WERI-Rb-1 (cell line): ENCODE measurements around the gene PRKCA.

Experiments used
- DNase-seq: peaks from one replicate; pipeline ENCODE4 v3.0.0-alpha.2; 2020
- H3K27ac ChIP-seq: fragments of 250-450 bp; sonication (Bioruptor Pico); 2 replicates; pipeline ENCODE4 v1.5.1; 2020; ENCODE audit warnings: mild to moderate bottlenecking, moderate library complexity
- H3K27me3 ChIP-seq: fragments of 250-450 bp; sonication (Bioruptor Pico); 2 replicates; pipeline ENCODE4 v1.5.1; 2021; ENCODE audit warnings: mild to moderate bottlenecking, low read depth, moderate library complexity; ENCODE audit not compliant: insufficient read depth, severe bottlenecking
- H3K36me3 ChIP-seq: fragments of 250-450 bp; sonication (Bioruptor Pico); 2 replicates; pipeline ENCODE4 v1.5.1; 2020; ENCODE audit warnings: mild to moderate bottlenecking, moderate library complexity
- H3K4me3 ChIP-seq: 2 replicates; pipeline ENCODE4 v1.5.1; 2011; ENCODE audit warnings: low read depth, mild to moderate bottlenecking, control low read depth, low read length
- H3K9me3 ChIP-seq: fragments of 250-450 bp; sonication (Bioruptor Pico); 2 replicates; pipeline ENCODE4 v1.5.1; 2021; ENCODE audit warnings: mild to moderate bottlenecking, moderate library complexity; ENCODE audit not compliant: severe bottlenecking
- CTCF ChIP-seq: IDR thresholded peaks from 2 replicates; pipeline ENCODE4 v1.5.1; 2011; ENCODE audit warnings: low read depth, mild to moderate bottlenecking, control low read depth, inconsistent platforms, low read length

The PRKCA gene

GRCh38 chr17:66817750-66818149 lies 515.3 kb downstream of the PRKCA start:
- no peaks in the 10 kb centered on the region for H3K27me3 ChIP-seq
- DNase-seq = no peak
- no peak overlapping the region for H3K27ac ChIP-seq
- H3K36me3 ChIP-seq = no peaks in the 10 kb centered on the region
- TF ChIP-seq CTCF = no peak
- H3K9me3 ChIP-seq = peaks cover 5% of the 10 kb centered on the region
- H3K4me3 ChIP-seq = no peak overlapping the region

- Histone ChIP-seq H3K27ac (no peak overlapping the region), H3K27me3 (no peaks in the 10 kb centered on the region), H3K9me3 (peaks cover 5% of the 10 kb centered on the region), H3K4me3 (no peak overlapping the region), H3K36me3 (no peaks in the 10 kb centered on the region)
- DNase-seq = no peak
- no peak for TF ChIP-seq CTCF
Measured at GRCh38 chr17:66819466-66819865, 517.1 kb downstream of the PRKCA start.

GRCh38 chr17:66822009-66822408 lies 519.6 kb downstream of the PRKCA start:
- Histone ChIP-seq H3K36me3 (no peaks in the 10 kb centered on the region), H3K9me3 (peaks cover 5% of the 10 kb centered on the region), H3K4me3 (no peak overlapping the region), H3K27me3 (no peaks in the 10 kb centered on the region), H3K27ac (no peak overlapping the region)
- no peak for TF ChIP-seq CTCF
- DNase-seq = no peak

DNA sequence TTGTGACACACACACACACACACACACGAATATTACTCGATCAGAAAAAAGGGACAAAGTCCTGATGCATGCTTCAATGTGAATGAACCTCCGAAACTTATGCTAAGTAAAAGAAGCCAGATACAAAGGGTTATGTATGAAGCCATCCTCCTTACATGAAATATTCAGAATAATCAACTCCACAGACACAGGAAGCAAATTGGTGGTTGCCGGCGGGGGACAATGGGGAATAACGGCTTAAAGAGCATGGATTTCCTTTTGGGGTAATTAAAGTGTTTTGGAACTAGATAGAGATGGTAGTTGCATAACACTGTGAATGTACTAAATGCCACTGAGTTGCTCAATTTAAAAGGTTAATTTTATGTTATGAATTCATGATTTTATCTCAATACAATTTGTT lies 524.4 kb downstream of the PRKCA start:
- Histone ChIP-seq H3K36me3 (no peaks in the 10 kb centered on the region), H3K27ac (no peak overlapping the region), H3K4me3 (no peak overlapping the region), H3K27me3 (no peaks in the 10 kb centered on the region), H3K9me3 (no peaks in the 10 kb centered on the region)
- no peak for DNase-seq
- no peak for TF ChIP-seq CTCF

DNA sequence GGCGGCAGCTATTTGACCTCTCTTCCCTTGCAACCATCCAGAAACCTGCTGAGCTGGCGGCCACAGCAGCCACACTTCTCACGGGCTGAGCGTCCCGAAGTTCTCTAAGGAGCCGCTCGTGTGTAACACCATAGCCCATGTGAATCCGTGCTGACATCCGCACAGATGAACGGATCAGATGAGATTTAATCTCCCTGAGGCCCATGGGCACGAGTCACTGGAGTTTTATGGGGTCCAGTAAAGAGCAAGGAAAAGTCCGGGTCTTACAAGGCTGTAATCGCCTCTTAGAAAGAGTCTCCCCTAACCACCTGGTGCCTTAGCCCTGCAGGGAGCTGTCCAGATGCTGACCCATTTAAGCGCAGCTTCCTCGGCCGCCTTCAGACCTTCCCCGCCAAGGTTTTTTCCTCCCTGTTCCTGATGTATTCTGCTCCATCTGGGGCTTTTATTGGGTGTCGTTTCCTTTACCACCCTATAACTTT lies 527.0 kb downstream of the PRKCA start:
- no peak for TF ChIP-seq CTCF
- Histone ChIP-seq H3K27me3 (no peaks in the 10 kb centered on the region), H3K9me3 (no peaks in the 10 kb centered on the region), H3K36me3 (no peaks in the 10 kb centered on the region), H3K4me3 (peak overlapping the region; percentile 38), H3K27ac (peak overlapping the region; percentile 71)
- peak; percentile 84 for DNase-seq

DNA sequence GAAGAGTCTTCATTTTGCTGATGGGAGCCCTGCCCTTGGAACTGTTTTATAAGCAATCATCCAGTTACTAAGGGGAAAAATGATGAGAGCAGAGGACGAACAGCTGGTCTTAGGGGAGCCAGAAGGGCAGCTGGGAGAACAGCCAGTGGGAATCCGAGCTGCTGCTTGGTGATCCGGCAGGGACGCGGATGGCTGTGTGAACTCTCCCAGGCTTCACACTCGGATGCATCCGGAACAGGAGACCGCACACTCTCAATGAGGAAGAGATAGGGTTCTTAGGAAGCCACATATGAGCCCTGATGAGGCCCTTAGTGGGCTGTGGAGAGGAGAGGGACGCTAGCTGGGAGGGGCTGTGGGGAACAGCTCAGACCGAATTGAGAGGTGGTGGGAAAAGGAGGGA lies 527.5 kb downstream of the PRKCA start:
- DNase-seq = peak; percentile 80
- TF ChIP-seq CTCF = no peak
- H3K27me3 ChIP-seq = no peaks in the 10 kb centered on the region
- no peaks in the 10 kb centered on the region for H3K9me3 ChIP-seq
- no peaks in the 10 kb centered on the region for H3K36me3 ChIP-seq
- peak overlapping the region; percentile 38 for H3K4me3 ChIP-seq
- peak overlapping the region; percentile 71 for H3K27ac ChIP-seq
